ENCODE data around the gene AGPAT2.

- TF ChIP-seq CTCF (IDR thresholded peaks at IDR 0.05) (no peak), EZH2 (IDR thresholded peaks at IDR 0.05; ENCODE audit: borderline replicate concordance, insufficient read depth, low read depth, low read length, poor library complexity, severe bottlenecking) (no peak)
Measured at GRCh38 chr9:136666372-136667213, 20.7 kb downstream of the AGPAT2 start.

All from B cell (primary cell).